Right renal cortex interstitium (tissue), 3 donors: ENCODE measurements around the gene KCNN2. TPM values are rescaled to one million over a fixed set of nuclear protein-coding genes. Genes with fewer than 3 reads are reported as not detected.

Experiments used
- DNase-seq, 3 donors: peaks; one replicate each; pipeline ENCODE4 v3.0.0-alpha.2; 2013; ENCODE audit warnings: low read depth in 3 of 3, low spot score in 2 of 3
- polyA plus RNA-seq, 3 donors: library from polyadenylated mRNA; unstranded; fragments of 120-200 nt; gene quantifications; one replicate each; pipeline ENCODE4 v1.2.1, GENCODE V29; 2013; ENCODE audit not compliant: insufficient read length in 3 of 3

KCNN2 gene
- polyA plus RNA-seq, result 1 to 10 TPM; 4.8 to 7.1 (median 5.7) TPM

DNA sequence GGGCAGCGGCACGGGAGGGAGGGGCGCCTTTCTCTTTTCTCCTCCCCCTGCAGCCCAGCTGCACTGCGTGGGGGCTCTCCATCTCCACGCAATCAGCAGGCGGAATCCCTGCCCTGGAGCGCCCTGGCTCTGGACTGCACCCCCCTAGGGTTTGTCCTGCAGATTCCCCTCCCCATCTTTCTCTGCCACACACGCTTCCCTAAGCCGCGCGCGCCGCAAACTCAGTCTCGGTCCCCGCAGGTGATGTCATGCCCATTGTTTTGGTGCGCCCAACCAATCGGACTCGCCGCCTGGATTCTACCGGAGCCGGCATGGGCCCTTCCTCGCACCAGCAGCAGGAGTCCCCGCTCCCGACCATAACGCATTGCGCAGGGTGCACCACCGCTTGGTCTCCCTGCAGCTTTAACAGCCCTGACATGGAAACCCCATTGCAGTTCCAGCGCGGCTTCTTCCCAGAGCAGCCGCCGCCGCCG, at the start of gene KCNN2:
Gene KCNN2 (plus strand): TSS at position 347 of the 473 bp plus-strand sequence. CDS start 70 bp downstream, at position 417.
- peak; percentile 60 to 85 (median 70) for DNase-seq

DNA sequence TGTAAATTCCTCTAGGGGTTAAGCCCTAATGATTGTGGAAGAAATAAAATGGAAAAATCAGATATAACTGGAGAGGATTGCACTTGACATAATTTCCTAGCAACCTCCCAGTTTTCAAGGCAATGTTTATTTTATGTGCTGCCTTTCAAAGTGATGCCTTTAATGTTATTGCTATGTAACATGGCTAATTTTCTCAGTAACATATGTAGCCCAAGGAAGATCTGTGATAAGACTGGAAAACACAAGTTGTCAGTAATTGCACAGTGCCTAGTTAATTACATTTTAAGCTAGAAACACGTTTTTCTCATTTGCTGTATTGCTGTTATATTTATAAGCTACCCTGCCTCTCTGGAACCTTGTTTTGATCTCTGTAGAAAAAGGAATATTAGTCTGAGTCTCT, 49.2 kb upstream of the KCNN2 start:
- no peak for DNase-seq

DNA sequence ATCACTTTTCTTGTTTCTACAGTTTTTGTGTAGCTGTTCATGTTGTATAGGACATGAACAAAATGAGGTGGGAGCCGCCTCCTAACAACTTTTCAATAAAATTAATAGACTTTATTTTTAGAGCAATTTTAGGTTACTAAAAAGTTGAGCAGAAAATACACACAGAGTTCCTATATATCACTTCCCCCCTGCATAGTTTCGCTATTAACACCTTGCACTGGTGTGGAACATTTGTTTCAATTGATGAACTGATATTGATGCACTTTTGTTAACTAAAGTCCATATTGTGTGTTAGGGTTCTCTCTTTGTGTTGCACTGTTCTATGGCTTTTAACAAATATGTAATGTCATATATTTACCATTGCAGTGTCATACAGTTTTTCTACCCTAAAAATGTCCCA, 47.8 kb upstream of the KCNN2 start:
- no peak for DNase-seq

DNA sequence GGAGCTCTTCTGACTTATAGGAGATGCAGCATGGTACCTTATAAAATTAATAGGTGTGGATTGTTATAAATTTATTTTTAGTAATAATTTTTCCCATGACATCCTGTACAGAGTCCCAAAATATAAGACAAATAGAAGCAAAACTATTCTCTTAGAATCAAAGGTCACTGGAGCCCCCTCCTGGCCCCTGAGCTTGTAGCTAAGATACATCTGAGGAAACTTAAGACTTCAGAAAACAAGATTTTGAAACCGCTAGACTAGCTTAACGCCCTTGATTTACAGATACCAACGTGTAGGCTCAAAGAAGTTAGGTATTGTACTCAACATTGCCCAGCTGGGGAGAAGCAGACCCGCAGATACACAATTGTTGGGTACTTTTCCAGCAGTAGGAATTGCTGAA, 45.7 kb upstream of the KCNN2 start:
- no peak for DNase-seq

DNA sequence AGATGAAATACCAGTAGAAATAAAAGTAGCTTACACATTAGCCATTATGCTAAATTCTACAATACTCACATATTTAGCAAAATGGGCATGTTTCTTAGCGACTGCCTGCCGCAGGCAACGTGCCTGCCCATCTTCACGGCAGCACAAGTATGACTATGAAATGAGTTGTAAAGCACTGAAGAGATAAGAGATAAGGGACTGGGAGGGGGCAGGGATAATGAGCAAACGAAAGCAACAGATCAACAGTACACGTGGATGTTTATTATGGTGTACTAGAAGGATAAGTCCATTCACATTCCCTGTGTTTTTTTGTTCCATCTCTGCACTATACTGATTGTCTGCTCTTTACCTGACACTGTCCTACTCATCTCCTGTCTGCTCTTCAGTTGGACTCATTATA, 44.1 kb upstream of the KCNN2 start:
- no peak for DNase-seq

DNA sequence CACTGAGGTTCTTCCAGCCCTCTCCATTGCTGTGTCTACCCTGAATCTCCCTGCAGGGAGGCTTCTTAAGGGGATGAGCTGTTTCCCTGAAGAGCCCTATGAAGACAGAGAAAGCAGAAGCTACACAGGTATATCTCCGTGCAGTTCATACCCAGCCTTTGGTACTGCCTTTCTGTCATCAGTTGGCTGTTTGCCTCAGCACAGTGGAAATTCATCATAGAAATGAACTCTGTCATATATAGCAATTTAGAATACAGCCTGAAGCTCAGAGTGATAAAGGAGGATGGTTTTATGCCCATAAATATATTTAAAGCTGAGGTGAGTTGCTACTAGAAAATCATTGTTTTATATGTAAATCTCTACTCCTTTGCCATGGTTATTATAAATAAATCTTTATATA, 42.6 kb upstream of the KCNN2 start:
- DNase-seq, result no peak

DNA sequence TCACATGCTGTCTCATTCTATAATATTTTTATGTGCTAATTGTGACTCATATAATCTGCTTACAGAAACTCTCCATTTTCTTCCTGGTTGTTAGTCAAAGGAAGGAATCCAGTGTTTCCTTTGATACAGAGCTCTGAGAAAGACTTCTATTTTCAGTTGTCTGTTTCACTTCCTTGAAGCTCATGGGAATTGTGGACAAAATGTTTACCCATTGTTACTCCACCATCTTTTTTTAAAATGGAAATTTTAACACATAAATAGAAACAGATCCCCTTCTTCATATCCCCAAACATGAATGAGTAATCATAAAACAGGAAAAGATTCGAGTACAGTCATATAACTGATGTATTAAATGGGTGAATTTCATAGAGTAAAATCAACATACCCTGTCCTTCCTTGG, 42.0 kb upstream of the KCNN2 start:
- no peak for DNase-seq

DNA sequence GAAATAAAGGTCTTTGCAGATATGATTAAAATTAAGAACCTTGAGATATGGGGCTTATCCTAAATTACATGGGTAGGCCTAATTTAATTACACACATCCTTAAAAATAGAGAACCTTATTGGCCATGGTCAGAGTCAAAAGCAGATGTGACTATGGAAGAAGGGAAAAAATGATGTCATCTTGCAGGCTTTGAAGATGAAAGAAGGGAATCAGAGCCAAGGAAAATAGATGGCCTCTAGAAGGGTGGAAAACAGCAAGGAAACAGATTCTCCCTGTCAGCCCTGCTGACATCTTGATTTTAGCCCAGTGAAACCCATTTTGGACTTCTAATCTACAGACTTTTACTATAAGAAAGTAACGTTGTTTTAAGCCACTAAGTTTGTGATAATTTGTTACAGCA, 37.6 kb upstream of the KCNN2 start:
- DNase-seq, result no peak

DNA sequence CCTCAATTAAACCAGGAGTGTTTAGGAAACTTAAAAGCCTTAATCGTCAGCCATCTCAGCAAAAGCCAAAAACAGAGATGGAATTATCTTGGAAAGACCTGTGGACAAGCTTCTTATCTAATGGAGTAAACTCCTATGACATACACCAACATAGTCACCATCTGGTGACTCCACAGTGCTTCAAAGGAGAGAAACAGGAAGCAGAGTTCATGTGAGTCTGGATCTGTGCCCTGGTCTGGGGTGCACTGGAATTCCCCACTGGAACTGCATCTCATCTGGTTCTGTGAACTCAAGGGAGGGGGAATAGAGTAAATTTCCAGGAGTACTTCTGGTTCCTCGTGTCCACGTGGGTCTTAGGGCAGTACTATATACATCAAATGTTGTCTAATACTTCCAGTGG, 36.3 kb upstream of the KCNN2 start:
- no peak for DNase-seq

DNA sequence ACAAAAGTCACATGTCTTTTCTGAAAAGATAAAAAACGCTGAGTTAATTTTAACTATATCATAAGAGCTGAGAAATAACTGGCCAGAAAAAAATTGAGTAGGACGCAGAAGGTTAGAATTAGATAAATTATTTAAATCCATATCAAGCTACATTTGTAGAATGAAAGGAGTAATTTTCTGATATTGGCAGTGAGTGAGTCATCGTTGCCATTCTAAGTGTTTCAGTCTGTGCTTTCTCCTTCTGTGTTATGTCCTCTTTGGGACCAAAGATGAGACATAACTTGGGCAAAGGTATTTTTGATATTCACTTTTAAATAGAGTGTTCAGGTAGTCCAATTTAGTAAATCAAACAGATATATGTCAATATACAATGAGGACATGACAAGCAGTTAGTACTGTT, 34.4 kb upstream of the KCNN2 start:
- no peak for DNase-seq

DNA sequence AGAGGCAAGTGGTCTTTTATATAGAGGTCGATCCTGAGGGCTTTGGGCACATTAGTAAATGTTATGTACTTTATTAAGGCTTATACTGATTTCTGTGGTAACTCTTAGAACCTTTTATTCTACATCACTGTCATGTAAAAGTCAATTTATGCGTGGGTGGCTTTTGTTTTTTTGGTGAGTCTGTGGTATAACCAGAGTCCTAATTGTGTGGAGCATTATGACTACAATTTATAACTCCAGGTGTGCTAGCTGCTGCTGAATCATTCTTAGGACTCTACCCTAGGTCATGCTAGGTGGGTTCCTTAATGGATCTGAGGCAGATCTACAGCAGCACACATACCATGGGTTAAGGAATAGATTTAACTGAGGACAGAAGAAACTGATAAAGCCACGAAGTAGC, 33.9 kb upstream of the KCNN2 start:
- no peak for DNase-seq

DNA sequence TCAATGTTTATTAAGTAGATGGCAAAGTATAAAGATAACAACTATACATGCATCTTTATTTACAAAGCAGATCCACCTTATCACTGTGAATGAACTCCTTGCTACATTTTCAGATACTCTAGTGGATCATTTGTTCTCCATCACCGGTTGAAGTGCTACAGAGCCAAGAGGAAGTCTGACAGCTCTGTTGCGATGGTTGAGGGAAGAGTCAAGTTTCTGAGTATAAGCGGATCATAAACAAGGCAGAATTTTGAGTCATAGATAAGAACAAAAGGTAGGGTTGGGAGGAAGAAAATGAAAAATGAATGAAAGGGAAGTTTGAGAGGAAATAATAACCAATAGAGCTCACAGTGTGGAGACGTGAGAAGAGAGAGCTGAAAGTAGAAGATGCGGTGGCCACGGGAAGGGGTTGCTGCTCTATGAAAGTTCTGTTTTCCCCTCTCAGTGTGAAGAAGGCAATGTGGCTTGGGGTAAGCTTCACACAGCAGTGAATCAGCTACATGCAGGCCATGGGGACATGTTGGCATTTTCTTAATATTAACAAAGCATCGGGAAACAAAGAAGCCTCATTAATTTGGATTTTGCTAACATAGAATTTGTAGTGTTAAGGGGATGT, 30.8 kb upstream of the KCNN2 start:
- no peak for DNase-seq

DNA sequence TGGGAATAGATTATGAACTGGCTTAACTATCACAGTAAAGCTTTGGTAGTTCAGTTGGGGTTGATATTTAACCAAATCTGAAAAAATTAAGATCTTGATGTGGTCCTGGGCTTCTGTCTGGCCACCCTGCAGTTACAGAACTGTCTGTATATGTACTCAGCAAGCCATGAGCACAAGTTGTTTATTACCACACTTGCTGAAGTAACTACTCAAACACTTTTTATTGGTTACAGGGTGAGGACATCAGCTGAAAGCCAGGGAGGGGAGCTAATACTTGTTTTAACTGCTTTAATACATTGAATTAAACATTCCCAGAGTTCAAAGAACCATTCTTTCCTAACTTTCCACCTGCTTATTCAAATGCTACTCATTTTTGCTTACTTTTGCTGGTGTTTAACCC, 29.4 kb upstream of the KCNN2 start:
- no peak for DNase-seq

DNA sequence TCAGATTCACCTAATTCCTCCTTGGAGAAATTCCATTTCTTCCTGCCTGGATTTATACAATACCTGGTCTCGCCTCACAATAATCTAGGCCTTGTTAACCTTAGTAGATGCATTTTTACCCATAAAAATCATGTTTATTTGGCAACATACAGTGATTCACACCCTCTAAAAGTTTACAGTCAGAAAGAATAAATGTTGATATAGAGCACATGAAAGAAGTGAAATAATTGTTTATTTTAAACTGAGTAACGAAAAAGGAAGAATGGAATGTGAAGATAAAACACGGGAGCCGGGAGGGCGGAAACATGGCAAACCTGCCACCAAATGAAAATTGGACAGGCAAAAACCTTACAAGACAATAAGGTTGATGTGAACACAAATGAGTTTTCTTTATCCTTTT, 28.9 kb upstream of the KCNN2 start:
- no peak for DNase-seq

DNA sequence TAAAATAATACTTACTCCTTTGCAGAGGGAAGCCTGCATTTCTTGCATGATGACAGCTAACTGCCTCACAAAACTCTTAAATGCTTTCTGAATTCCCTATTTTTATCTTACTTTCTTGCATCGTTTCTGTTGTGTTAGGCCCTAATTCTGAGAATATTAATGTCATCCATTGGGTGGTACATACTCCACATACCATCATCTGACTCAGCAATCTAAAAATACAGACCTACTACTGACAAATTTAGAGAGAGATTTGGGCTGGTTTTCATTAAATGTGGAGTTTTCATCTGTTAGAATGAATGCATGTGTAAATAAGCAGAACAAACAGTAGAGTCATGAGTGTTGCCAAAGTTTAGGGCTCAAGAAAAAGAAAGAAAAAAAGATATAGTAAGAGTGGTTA, 26.5 kb upstream of the KCNN2 start:
- no peak for DNase-seq

DNA sequence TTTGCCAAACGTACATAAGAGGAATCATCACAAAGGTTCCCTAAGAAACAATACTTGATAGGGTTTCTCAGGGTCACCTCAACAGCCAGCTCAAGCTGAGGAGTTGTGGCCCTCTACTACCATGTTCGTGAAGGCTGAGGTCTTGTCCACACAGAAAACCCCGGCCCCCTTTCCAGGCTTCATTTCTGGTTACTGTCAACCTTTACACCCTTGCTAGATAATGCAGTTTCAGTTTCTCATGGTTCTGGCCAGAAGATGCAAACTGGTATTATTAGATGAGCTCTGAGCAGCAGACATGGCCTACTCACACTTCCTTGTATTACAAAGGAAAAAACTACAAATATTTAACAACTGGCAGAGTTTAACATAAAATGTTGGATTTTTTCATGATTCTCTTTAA, 22.8 kb upstream of the KCNN2 start:
- no peak for DNase-seq

DNA sequence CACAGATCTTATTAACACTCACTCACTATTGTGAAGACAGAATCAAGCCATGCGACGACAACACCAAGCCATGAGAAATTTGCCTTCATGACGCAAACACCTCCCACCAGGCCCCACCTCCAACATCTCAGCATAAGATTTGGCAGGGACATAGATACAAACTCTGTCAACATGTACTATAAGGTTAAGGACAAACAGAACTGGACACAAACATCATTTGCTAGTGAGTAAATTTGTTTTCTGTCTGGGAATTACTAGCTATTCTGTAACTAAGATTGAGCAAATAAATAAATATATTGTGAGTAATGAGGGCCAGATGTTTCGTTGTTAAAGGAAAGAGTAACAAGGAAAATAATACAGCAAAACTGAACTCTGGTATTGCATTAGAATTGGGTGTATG, 15.7 kb upstream of the KCNN2 start:
- DNase-seq, result no peak

DNA sequence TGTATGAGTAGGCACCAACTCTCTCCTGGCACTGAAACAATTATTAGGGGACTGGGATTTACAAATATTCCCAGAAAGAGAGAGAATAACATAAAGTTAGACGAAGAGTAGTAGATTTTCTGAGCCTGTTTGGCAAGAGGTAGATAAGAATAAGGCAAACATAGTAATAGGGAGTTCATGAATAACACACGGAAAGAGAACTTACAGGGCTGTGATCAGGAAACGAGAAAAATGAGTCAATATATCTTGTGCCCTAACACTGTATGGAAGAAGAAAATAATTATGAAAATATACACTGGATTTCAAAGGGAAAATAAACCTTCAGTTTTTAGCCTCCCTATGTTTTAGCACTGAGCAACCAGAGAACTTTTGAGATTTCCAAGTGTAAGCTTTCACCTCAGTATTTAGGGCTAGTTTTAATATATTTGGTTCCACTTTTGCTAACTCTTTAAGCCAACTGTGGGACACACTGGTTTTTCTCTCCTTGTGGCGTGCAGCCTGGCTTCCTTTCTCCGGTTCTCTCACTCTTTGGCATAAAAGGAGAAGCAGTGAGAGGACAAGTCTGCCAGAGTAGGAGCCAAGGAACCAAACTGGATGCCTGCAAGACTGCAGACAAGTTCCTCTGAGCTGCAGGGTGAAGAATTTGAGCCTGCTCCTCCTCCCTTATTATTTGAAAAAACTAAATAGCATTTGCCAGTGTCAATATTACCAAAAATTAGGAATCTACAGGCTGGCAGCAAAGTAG, 6.6 kb upstream of the KCNN2 start:
- DNase-seq, result no peak

DNA sequence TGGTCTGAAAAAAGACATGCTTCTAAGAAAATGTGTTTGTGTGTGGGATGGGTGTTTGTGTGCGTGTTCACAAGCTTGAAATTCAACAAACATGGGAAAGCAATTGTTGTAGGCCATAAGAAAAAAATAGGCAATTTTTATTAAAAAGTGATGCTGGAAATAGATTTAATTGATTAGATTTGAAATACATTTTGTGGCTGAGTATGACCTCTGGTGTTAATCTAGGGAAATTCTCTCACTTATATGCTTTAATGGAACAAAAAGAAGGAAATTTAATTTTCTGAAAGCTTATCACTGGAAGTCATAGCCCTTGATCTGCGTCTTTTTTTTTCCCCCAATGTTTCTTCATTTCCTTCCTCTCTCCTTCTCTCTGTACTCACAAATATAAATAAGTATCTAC, 3.5 kb upstream of the KCNN2 start:
- DNase-seq, result no peak

DNA sequence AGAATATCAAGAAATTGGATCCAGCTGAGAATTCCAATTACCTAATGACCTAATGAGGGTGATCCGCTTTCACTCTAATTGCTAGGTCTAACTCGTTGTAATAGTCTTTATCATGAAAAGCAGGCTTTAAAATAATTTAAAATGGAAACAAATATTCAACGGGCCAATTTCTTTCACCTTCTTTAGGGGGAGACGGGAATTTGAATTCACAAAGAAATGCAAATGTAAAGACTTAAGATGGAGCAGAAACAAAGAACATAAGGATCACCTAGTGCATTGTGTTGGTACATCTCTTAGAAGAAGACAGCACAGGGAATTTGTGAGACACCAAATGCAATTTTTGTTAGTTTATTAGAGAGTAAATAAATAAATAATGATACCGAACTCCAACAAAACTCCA, 1.5 kb upstream of the KCNN2 start:
- DNase-seq, result peak in 2 of 3 donors; percentile 15 to 31

DNA sequence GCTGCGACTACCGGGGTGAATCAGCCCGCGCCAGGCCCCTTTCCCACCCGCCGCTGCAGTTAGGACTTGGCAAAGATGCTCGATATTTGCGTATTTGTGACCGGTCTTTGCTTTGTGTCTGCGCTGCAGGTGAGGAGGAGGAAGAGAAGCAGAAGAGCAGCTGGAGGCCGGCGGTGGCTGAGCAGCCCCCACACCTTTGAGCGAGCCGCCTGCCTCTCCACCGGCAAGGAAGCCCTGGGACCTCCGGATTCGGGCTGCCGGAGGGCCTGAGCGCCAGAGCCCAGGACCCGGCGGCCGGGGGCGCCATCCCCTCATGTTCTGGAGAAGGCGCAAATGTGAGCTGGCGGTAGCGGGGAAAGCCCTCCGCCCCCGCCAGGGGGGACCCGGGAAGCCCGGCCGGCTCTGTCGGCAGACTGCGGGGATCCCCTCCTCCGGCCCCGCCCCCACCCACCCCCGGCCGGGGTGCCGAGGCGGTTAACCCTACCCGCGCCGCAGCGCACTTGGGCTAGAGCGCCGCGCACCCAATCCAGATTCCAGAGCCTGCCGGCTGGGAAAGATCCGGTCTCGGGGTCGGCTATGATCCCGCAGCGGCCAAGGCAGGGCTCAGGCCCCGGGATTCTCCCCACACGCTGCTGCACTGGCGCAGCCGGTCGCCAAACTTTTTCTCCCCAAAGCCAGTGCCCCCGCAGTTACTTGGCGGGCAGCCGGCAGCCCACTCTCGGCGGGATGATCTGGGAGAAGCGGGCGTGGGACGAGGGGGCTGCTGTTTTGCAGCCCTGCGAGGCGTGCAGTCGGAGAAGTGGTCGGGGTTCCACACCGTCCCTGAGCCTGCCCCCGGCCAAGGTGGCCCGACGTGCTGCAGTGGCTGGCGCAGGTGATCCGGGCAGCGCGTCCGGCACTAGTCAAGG, 800 bp upstream of the KCNN2 start:
- DNase-seq, result peak; percentile 23 to 55 (median 41)
